NCI-H1417 (cell line): ENCODE results near the gene DIRAS2.
A peak's percentile ranks its signal among the peaks of the same experiment; 100 is the strongest.

Source experiments
- DNase-seq, 3 experiments: peaks; one replicate each; lab custom pipeline; 2025; lab: John Stamatoyannopoulos, UW

The DIRAS2 gene

DNA sequence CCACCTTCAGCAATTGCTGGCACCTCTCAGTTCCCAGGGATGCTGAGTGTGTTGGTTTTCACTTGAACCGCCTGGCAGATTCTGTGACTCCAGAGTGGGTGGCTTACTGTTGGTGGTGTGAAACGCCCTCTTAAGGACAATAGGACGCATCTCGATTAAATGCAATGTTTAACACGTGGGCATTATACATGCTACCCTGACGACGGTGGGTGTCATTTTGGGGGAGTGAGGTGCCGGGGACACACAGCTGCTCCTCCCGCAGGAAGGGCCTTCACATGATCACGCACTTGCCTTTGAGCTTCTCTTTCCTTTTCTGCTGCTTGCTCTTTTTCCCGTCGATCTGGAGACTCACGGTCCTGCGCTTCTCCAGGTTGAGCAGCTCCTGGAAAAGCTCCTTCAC lies 29.7 kb downstream of the DIRAS2 start:
- no peak for DNase-seq

DNA sequence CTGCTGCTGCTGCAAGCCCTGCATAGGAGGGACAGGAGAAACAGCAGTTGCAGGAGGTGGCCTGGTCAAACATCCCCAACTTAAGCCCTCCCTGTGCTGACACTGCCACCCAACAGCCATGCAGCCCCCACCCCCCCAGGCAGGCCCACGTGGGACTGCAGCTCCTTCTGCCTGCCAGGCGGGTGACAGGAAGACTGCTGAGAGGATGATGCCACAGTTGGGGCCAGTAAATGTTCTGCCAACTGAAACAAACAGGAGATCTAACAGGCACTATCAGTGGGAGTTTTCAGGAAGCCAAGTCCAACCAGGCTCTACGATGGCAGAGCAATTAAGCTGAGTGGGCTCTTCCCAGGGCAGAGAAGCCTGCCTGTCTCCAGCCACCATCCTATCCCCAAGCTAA lies 31.1 kb downstream of the DIRAS2 start:
- DNase-seq, result no peak

DNA sequence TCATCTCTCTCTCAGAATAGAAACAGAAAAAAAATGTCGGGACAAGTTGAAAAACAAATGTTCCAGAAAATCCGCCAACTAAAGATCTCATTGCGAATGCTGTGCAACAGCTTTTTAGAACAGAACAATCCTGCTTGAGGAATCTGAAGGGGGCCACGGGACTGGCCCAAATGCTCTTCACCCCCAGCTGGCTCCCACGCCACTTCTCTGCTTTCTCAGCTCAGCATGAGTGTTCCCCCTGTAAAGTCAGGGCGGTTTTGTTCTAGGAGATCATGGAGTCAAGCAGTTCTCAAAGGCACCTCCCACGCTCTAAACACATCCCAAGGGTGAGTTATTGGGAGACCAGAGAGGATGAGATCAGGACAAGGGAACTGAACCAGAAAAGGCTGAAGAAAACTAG lies 31.5 kb downstream of the DIRAS2 start:
- no peak for DNase-seq

DNA sequence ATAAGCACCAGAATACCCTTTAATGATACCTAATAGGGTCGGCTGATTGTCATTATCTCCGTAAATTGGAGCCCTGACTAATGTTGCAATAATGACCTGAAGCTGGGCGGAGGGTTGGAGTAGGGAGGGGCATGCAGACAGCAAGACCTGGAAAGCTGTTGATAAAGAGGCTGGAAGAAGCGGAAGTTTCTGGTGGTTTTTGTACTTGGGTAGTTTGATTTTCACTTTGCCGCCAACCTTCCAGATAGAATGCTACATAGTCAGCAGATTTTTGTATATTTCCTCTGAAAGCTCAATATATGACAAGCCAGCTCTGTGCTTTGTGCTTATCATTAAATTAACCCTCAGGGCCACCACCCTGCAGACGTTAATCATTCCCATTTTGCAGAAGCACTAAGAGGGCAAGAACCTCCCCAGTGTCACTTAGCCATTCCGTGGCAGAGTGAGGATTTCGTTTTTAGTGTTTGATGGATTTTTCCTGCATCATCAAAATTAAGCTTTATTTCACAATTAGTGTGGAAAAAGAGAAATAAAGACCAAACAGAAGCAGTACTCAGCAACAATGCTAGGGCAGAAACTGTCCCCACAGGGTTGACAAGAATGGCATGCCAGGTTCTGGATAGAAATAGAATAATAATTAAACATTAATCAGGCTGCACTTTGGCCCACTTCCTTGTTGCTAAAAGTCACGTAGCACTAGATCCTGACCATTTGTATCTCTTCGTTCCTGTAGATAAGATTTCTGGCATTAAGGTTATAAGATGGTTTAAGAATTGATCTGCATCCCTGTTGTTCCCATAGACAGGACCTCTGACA lies 34.7 kb downstream of the DIRAS2 start:
- no peak for DNase-seq

DNA sequence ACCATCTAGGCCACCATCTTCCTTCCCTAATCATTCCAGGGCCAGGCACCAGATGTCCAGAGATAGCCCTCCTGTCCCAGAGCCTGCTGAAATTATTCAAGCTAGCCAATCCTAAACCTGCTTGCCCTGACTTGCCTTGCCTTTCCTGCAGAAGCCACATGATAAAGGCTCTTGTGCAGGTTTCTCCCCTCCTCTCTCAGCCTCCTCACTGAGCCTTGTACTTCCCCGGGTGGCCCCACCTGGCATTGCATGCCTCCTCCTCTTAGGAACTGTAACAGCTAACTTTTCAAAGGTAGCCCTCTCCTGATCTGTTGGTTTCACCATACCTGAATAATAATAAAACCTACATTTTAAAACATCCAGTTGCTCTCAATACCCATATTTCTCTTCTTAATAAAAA lies 42.6 kb downstream of the DIRAS2 start:
- DNase-seq, result peak in 1 of 3 experiments; percentile 13

DNA sequence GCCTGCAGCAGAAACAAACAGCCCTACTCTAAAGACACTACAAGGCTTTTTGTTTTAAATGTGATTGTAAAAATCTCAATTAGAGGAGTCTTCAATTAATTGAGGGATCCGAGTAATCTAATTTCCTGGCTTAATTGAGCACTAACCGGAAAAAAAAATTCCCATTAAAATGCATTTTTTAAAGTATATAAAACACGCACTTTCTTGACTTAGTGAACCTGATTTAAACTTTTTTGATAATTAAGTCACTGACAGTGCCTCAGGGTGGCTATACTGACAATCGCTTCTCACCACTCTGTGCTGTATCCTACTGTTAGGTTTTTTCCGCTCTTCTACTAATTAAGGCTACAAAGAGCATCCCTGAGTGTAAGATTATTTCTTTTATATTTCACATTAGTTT lies 44.4 kb downstream of the DIRAS2 start:
- no peak for DNase-seq

DNA sequence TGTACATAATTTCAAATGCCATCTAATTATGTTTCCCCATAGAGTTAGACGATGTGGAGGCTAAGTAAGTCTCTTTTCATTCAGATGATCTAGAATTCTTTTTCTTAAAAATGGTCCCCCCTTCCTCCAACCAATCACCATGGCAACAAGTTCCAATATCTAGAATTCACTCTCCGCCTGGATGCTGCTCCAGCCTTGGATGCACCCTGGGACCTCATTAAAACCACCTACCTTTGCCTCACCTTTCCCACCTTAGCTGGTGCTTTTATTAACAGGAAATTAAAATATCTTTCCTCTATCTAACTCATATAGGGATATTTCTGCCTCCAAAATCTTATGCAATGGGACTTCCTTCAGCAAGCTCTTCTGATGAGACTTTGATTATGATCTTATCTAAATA lies 49.0 kb downstream of the DIRAS2 start:
- no peak for DNase-seq

DNA sequence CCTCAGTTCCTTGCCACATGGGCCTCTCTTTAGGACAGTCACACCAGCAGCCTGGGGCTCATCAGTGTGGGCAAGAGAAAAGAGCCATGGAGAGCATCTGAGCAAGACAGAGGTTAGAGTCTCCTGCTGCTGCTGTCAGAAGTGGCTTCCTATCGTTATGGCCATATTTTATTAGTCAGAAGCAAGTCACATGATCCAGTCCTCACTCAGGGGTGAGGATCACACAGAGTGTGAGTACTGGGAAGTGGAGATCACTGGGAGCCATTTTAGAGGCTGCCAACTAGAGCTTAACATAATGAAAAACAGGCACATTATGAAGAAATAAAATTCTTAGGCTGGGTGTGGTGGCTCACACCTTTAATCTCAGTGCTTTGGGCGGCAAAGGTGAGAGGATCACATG lies 62.0 kb downstream of the DIRAS2 start:
- peak in 1 of 3 experiments; percentile 15 for DNase-seq

DNA sequence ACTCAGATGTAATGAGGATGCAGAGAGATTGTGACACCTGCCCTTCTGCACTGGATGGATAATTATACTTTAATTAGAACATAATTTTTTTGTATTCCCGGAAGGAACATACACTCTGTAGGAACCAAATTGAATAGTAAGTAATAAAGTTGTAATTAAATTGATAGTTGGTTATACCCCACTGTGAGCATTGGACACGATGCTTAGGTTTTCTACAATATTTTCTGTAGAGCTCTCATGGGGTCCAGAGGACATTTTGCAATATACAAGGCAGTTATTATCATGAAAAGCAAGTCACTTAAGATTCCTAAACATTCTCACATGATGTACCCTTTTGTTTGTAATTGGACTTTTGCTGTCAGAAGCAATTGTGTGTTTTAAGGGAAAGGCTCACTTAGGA lies 63.4 kb downstream of the DIRAS2 start:
- DNase-seq, result peak in 2 of 3 experiments; percentile 63 to 84

DNA sequence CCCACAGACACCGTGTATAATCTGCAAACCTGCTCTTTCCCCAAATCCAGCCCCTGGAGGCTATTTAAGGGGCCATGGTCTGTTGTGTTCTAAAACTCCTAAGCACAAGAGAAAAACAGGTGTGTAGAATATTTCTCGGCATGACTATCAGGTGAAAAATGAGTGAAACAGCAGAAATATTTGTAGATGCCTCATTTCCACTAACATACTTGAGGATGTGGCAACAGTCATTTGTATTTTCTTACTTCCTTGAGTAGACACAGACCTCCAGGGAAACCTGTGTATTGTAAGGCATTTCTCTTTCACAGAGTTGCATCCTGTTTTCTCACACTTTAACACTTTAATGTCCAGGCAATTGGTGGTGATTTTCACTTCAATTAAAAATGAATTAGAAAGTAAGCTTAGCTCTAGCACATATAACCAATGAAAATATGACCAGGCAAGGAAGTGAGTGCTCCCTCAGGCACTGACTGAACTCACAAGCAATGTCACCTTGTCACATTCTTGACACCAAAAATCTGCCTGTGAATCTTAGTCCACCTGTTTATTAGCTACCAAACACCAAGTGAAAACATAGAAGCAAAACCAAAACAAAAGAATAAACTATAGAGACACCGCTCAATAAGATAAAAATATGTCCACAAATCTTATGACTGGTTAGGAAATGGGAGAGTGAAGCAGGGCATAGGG lies 64.4 kb downstream of the DIRAS2 start:
- peak in 1 of 3 experiments; percentile 57 for DNase-seq

DNA sequence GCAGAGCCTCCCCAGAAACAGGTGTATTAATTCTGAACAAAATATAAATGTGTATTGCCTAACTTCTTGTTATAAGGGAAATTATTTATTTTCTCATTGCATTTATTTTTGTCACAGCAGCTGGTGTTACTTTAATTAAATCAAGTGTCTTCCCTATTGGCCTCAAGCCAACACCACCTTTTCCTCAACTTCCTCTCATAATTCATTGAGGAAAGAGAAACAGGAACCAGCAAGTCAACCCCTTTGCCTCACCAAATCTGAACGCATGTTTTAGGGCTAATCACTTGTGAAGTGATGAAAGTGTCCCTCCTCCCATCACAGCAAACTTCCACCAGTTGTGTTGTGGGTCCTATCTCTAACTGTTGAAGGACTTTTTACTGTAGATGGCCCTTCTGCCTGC lies 73.1 kb downstream of the DIRAS2 start:
- peak in 2 of 3 experiments; percentile 14 to 75 for DNase-seq

DNA sequence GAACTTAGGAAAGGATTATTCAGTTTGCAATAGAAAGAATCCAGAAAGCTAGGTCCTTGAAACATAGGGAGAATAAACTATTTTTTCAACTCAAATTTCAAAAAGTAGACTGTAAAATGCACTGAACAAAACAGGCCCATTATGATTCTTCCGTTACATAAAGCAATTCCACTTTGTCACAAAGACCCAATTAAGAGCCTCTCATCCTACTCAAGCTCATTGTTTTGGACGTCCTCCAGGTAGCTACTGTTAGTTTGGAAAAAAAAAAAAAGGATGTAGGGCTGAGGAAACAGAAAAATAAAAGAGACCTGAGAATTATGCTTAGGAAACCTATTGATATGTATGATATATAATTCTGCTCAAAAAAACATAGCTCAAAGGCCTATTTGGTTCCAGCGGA lies 74.0 kb downstream of the DIRAS2 start:
- peak; percentile 61 to 95 (median 79) for DNase-seq

DNA sequence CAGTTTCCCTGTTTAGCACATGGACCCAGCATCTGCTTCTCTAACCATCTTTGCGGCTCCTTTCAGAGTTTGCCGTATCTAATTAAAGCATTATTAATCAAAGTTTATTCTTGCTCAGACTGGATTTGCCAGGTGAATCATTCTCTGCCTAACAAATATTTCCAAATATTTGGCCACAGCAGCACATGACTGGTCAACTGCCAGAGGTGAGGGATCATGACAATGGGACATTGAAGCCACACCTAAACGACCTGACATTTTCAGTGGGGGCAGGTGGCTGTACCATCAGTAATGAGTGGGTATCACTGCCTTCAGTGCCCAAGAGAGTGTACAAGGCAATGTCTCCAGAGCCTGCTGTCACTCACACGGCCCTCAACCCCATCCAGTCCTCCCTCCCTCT lies 80.4 kb downstream of the DIRAS2 start:
- DNase-seq, result peak in 1 of 3 experiments; percentile 24
